ENCODE results near the gene UBR3. TPM values are rescaled to one million over a fixed set of nuclear protein-coding genes. Genes with fewer than 3 reads are reported as not detected.
A peak's percentile ranks its signal among the peaks of the same experiment; 100 is the strongest.
"Not testable (repeated sequence)": the region's sequence is repeated elsewhere in the genome, so short reads cannot be mapped to it uniquely, and the experiment has no call there.

Gene UBR3
- total and polyA plus RNA-seq, 2 experiments from 2014 or later, result 18.7 to 53.1 TPM

GRCh38 chr2:169955940-169956339, 128.7 kb downstream of the UBR3 start:
- Histone ChIP-seq H3K9me3 (ENCODE audit: low read depth) (no peaks in the 10 kb centered on the region), H3K27me3 (no peaks in the 10 kb centered on the region), H3K4me3 (no peak overlapping the region), H3K36me3 (peaks cover 15% of the 10 kb centered on the region), H3K27ac (no peak overlapping the region), H3K4me1 (ENCODE audit: low read depth) (no peaks in the 10 kb centered on the region)
- TF ChIP-seq, protein P1, sequence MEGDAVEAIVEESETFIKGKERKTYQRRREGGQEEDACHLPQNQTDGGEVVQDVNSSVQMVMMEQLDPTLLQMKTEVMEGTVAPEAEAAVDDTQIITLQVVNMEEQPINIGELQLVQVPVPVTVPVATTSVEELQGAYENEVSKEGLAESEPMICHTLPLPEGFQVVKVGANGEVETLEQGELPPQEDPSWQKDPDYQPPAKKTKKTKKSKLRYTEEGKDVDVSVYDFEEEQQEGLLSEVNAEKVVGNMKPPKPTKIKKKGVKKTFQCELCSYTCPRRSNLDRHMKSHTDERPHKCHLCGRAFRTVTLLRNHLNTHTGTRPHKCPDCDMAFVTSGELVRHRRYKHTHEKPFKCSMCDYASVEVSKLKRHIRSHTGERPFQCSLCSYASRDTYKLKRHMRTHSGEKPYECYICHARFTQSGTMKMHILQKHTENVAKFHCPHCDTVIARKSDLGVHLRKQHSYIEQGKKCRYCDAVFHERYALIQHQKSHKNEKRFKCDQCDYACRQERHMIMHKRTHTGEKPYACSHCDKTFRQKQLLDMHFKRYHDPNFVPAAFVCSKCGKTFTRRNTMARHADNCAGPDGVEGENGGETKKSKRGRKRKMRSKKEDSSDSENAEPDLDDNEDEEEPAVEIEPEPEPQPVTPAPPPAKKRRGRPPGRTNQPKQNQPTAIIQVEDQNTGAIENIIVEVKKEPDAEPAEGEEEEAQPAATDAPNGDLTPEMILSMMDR (IDR thresholded peaks at IDR 0.05; ENCODE audit: low read depth, low read length), result no peak
- no peak for DNase-seq (ENCODE audit: low read depth in 1 of 2, low spot score in 1 of 2)

DNA sequence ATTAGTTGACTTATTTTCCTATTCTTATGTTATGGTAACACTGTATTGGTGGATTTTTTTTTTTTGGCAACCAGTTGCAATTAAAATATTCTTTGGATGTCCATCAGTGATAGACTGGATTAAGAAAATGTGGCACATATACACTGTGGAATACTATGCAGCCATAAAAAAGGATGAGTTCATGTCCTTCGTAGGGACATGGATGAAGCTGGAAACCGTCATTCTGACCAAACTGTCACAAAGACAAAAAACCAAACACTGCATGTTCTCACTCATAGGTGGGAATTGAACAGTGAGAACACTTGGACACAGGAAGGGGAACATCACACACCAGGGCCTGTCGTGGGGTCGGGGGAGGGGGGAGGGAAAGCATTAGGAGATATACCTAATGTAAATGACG, 130.0 kb downstream of the UBR3 start:
- not testable (repeated sequence) for H3K4me3 ChIP-seq; DNase-seq (ENCODE audit: low read depth in 1 of 2, low spot score in 1 of 2); H3K27me3 ChIP-seq; H3K4me1 ChIP-seq (ENCODE audit: low read depth); H3K27ac ChIP-seq; H3K9me3 ChIP-seq (ENCODE audit: low read depth)
- H3K36me3 ChIP-seq, result peaks cover 15% of the 10 kb centered on the region

- Histone ChIP-seq H3K9me3 (ENCODE audit: low read depth) (no peaks in the 10 kb centered on the region), H3K36me3 (peaks cover 26% of the 10 kb centered on the region), H3K4me1 (ENCODE audit: low read depth) (no peaks in the 10 kb centered on the region), H3K27ac (no peak overlapping the region), H3K27me3 (no peaks in the 10 kb centered on the region), H3K4me3 (no peak overlapping the region)
- peak in 1 of 2 donors; percentile 83 for DNase-seq (ENCODE audit: low read depth in 1 of 2, low spot score in 1 of 2)
- TF ChIP-seq, protein P1 (IDR thresholded peaks at IDR 0.05; ENCODE audit: low read depth, low read length), result no peak
Observed at GRCh38 chr2:169961911-169962310, 134.7 kb downstream of the UBR3 start.

DNA sequence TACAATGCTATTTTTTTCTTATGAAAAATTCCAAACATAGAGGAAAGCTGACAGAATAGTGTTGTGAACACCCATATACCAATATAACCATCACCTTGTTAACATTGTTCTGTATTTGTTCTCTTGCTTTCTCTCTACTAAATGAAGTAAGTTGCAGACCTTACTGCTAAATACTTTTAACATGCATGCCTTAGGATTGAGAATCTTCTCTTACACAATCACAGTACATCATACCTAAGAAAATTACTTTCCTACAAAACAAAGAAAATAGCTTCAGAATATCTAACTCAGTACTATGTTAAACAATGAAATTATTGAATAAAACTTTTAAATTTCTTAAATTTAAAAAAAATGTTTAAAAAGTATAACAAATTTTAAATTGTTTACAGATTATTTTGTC, 136.5 kb downstream of the UBR3 start:
- Histone ChIP-seq H3K4me1 (ENCODE audit: low read depth) (no peaks in the 10 kb centered on the region), H3K4me3 (no peak overlapping the region), H3K36me3 (peaks cover 14% of the 10 kb centered on the region), H3K27me3 (no peaks in the 10 kb centered on the region), H3K27ac (no peak overlapping the region), H3K9me3 (ENCODE audit: low read depth) (no peaks in the 10 kb centered on the region)
- DNase-seq (ENCODE audit: low read depth in 1 of 2, low spot score in 1 of 2), result peak in 1 of 2 donors; percentile 16
- TF ChIP-seq, protein P1 (IDR thresholded peaks at IDR 0.05; ENCODE audit: low read depth, low read length), result no peak

DNA sequence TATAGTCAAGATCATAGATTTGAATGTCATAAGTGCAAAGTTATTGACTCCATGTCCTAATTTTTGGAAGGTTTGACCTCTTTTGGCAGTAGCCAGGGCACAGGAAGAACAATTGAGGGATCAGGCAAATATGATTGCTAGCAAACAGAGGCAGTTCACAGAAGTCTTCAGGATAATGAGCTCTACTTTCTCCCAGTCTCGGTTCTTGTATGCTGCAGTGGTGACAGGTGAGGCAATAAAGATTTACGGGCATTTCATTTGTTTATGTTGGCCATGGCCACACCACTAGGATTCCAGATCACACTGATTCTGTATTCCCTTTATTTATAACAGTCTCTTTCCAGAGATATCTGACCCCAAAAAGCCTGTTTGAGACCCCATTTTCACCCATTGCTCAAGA, 137.5 kb downstream of the UBR3 start:
- Histone ChIP-seq H3K36me3 (peaks cover 11% of the 10 kb centered on the region), H3K27me3 (no peaks in the 10 kb centered on the region), H3K27ac (no peak overlapping the region), H3K4me3 (no peak overlapping the region), H3K9me3 (ENCODE audit: low read depth) (no peaks in the 10 kb centered on the region), H3K4me1 (ENCODE audit: low read depth) (no peaks in the 10 kb centered on the region)
- TF ChIP-seq, protein P1 (IDR thresholded peaks at IDR 0.05; ENCODE audit: low read depth, low read length), result no peak
- DNase-seq (ENCODE audit: low read depth in 1 of 2, low spot score in 1 of 2), result no peak

GRCh38 chr2:169965495-169965894, 138.2 kb downstream of the UBR3 start:
- TF ChIP-seq, protein P1 (IDR thresholded peaks at IDR 0.05; ENCODE audit: low read depth, low read length), result no peak
- no peaks in the 10 kb centered on the region for H3K9me3 ChIP-seq (ENCODE audit: low read depth)
- H3K27me3 ChIP-seq, result no peaks in the 10 kb centered on the region
- H3K36me3 ChIP-seq, result peaks cover 11% of the 10 kb centered on the region
- no peak overlapping the region for H3K4me3 ChIP-seq
- no peak overlapping the region for H3K27ac ChIP-seq
- no peaks in the 10 kb centered on the region for H3K4me1 ChIP-seq (ENCODE audit: low read depth)
- DNase-seq (ENCODE audit: low read depth in 1 of 2, low spot score in 1 of 2), result peak in 1 of 2 donors; percentile 37

All from cardiac muscle cell (in vitro differentiated cells and primary cell).